GM12892 (cell line): ENCODE measurements around the gene TYK2.

ENCODE experiments used
- POLR2A ChIP-seq: IDR thresholded peaks from 2 replicates; pipeline ENCODE4 v1.6.1; 2011; ENCODE audit warnings: low read depth, low read length, control low read depth
- POLR2AphosphoS5 ChIP-seq: IDR thresholded peaks from 2 replicates; pipeline ENCODE4 v1.6.1; 2011; ENCODE audit warnings: low read depth, low read length, control low read depth
- TAF1 ChIP-seq: IDR thresholded peaks from 2 replicates; pipeline ENCODE4 v1.6.1; 2011; ENCODE audit warnings: low read depth, mild to moderate bottlenecking, control low read depth, low read length, borderline replicate concordance

DNA sequence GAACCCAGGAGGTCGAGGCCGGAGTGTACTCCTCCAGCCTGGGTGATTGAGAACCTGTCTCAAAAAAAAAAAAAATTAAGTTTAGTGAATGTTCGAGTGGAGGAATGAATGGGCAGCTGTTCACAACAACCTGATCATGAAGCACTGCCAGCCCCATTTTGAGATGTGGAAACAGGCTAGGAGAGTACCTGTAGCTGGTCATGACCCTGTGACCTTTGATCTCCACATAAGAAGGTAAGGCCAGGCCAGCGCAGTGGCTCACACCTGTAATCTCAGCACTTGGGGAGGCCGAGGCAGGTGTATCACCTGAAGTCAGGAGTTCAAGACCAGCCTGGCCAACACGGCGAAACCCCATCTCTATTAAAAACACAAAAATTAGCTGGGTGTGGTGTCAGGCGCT, 54.6 kb downstream of the TYK2 start:
- no peak for TF ChIP-seq POLR2A
- TF ChIP-seq POLR2AphosphoS5: no peak
- no peak for TF ChIP-seq TAF1
